Subcutaneous abdominal adipose tissue (tissue), 5 donors: Measurements from ENCODE around the gene TMC3.
A peak's percentile ranks its signal among the peaks of the same experiment; 100 is the strongest.

ENCODE experiments used
- H3K27ac ChIP-seq: one replicate; pipeline ENCODE4 v1.7.0; 2013; ENCODE audit warnings: low read depth, mild to moderate bottlenecking, inconsistent platforms, low read length, moderate library complexity
- H3K27me3 ChIP-seq, 5 donors: one replicate each; pipeline ENCODE4 v1.7.0; 2013; ENCODE audit warnings: low read length in 5 of 5, inconsistent platforms in 1 of 5; ENCODE audit not compliant: control insufficient read depth in 5 of 5, insufficient read depth in 4 of 5
- H3K36me3 ChIP-seq, 5 donors: one replicate each; pipeline ENCODE4 v1.7.0; 2013; ENCODE audit warnings: low read length in 5 of 5; ENCODE audit not compliant: control insufficient read depth in 5 of 5, insufficient read depth in 5 of 5
- H3K4me1 ChIP-seq, 5 donors: one replicate each; pipeline ENCODE4 v1.7.0; 2013; ENCODE audit warnings: low read length in 5 of 5, mild to moderate bottlenecking in 3 of 5, moderate library complexity in 1 of 5; ENCODE audit not compliant: control insufficient read depth in 5 of 5, insufficient read depth in 5 of 5
- H3K4me3 ChIP-seq, 5 donors: one replicate each; pipeline ENCODE4 v1.7.0; 2013; ENCODE audit warnings: low read length in 5 of 5, low read depth in 1 of 5
- H3K9ac ChIP-seq, 5 donors: one replicate each; pipeline ENCODE4 v1.7.0; 2013; ENCODE audit warnings: low read length in 5 of 5, mild to moderate bottlenecking in 4 of 5, moderate library complexity in 3 of 5
- H3K9me3 ChIP-seq, 5 donors: one replicate each; pipeline ENCODE4 v1.7.0; 2013; ENCODE audit warnings: low read length in 5 of 5; ENCODE audit not compliant: control insufficient read depth in 5 of 5
- donor health status: healthy.
- donor health status: healthy.
- donor health status: healthy.
- donor health status: healthy.
- donor health status: healthy.

The TMC3 gene

DNA sequence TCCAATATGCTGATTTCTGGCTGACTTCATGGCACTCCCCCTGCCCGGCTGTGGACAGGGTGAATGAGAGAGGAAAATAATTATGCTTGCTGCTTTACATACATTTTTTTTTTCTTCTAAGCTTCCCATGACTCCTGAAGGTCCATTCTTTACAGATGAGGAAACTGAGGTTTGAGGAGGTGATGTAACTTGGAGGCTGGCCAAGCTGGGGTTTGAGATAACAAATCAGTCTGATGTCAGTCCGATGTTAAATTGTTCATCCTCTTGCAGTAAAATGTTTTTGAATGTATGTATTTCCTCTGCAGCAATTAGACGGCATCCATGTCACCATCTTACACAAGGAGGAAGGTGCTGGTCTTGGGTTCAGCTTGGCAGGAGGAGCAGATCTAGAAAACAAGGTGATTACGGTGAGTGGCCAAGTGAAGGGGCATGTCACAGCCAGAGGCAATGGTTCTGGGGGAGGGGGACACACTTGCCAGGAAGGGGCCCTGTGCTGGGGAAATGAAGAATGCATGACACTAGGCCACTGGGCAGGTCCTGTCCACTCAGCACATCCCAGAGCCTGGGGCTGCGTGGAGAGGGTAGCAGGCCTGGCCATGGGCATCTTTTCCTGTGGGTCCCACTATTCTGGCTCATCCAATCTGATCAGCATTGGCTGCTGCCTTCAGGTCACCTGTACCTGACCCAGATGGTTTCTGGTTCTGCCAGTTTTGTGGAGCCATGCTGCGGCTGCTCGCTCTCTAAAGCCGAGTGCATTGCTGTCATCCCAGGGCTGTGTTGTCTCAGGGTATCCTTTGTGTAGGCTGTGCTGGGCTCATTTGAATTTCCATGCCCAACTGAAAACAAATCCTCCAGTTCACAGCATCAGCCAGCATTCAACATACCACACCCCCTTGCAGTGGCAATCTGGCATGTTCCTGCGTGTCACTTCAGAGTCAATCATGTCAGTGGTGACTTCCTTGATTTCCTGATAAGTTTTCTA, 70.5 kb downstream of the TMC3 start:
- H3K4me3 ChIP-seq: no peak overlapping the region
- H3K4me1 ChIP-seq: peaks cover 5 to 60% (median 41%) of the 10 kb centered on the region in 5 donors
- H3K27me3 ChIP-seq: no peaks in the 10 kb centered on the region
- peaks cover 17 to 99% (median 88%) of the 10 kb centered on the region in 5 donors for H3K36me3 ChIP-seq
- H3K9ac ChIP-seq: no peak overlapping the region
- peak overlapping the region; percentile 31 for H3K27ac ChIP-seq
- H3K9me3 ChIP-seq: no peaks in the 10 kb centered on the region

DNA sequence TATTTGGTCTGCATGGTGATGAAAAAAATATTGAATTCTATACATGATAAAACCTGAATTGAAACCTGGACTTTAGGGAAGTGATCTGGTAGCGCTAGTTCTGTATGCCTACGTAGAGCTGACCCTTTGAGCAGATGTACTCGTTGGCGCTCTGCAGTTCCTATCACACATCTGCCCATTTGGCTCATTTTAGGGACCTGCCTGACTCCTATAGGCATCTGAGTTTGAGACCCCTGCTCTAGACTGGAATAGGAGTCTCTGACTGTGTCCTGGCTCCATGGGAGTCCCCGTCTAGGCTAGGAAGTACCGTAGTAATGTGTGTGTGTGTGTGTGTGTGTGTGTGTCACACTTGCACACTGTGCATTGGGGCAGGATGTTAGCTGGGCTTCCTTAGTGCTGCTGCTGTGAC, 71.3 kb downstream of the TMC3 start:
- peaks cover 5 to 69% (median 44%) of the 10 kb centered on the region in 5 donors for H3K4me1 ChIP-seq
- peak overlapping the region; percentile 33 for H3K27ac ChIP-seq
- H3K36me3 ChIP-seq: peaks cover 17 to 99% (median 88%) of the 10 kb centered on the region in 5 donors
- no peaks in the 10 kb centered on the region for H3K27me3 ChIP-seq
- H3K9ac ChIP-seq: no peak overlapping the region
- peak overlapping the region in 1 of 5 donors; percentile 17 for H3K4me3 ChIP-seq
- H3K9me3 ChIP-seq: no peaks in the 10 kb centered on the region

DNA sequence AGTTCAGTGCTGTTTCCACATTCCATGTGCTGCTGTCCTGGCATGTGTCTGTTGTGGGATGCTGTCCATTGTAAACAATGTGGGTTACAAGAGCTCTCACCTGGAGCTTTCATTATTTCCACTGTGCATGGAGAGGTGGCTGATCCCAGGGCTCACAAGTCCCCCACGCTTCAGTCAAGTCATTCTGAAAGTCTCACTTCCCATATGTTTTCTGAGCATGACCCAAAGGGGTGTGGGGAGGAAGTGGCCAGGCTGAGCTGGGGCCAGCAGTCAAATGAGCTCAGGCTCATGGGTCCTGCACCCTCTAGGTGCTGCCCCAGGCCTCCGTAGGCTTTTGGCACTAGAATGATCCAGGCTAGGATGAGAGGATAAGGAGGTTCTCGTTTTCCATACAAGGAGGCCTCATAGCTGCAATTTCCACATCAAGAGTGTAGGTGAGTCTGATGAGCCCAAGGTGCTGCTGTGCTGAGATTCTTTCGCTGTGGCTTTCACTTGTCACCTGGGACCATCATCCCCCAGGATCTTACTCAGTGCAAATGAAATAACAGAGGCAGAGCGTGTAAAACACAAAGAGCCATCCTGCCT, 72.1 kb downstream of the TMC3 start:
- H3K4me1 ChIP-seq: peaks cover 5 to 77% (median 44%) of the 10 kb centered on the region in 5 donors
- peak overlapping the region; percentile 33 for H3K27ac ChIP-seq
- H3K36me3 ChIP-seq: peaks cover 17 to 95% (median 88%) of the 10 kb centered on the region in 5 donors
- H3K27me3 ChIP-seq: no peaks in the 10 kb centered on the region
- H3K9me3 ChIP-seq: no peaks in the 10 kb centered on the region
- H3K9ac ChIP-seq: no peak overlapping the region
- H3K4me3 ChIP-seq: no peak overlapping the region

DNA sequence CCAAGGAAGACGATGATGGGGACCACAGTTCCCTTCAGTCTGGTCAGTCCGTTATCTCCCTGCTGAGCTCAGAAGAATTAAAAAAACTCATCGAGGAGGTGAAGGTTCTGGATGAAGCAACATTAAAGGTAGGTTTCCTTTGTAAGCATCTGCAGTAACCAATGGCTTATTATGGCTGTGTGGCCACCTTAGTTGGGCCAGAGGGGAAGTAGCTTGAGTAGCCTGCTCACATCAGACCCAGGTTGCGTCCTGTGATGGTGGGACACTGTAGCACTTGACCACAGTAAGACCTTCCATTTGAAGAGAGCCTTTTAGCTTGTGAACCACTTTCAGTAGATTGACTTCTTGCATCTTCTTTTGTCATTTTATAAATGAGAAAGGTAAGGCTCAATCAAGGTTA, 72.6 kb downstream of the TMC3 start:
- Histone ChIP-seq H3K4me1 (peaks cover 5 to 82% (median 46%) of the 10 kb centered on the region in 5 donors), H3K9ac (no peak overlapping the region), H3K27me3 (no peaks in the 10 kb centered on the region), H3K9me3 (no peaks in the 10 kb centered on the region), H3K4me3 (no peak overlapping the region), H3K27ac (no peak overlapping the region), H3K36me3 (peaks cover 17 to 95% (median 89%) of the 10 kb centered on the region in 5 donors)

DNA sequence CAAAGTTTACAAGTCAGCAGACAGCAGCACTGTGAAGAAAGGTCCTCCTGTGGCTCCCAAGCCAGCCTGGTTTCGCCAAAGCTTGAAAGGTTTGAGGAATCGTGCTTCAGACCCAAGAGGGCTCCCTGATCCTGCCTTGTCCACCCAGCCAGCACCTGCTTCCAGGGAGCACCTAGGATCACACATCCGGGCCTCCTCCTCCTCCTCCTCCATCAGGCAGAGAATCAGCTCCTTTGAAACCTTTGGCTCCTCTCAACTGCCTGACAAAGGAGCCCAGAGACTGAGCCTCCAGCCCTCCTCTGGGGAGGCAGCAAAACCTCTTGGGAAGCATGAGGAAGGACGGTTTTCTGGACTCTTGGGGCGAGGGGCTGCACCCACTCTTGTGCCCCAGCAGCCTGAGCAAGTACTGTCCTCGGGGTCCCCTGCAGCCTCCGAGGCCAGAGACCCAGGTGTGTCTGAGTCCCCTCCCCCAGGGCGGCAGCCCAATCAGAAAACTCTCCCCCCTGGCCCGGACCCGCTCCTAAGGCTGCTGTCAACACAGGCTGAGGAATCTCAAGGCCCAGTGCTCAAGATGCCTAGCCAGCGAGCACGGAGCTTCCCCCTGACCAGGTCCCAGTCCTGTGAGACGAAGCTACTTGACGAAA, 74.3 kb downstream of the TMC3 start:
- Histone ChIP-seq H3K27me3 (no peaks in the 10 kb centered on the region), H3K4me1 (peaks cover 8 to 94% (median 53%) of the 10 kb centered on the region in 5 donors), H3K9ac (peak overlapping the region in 1 of 5 donors; percentile 49), H3K9me3 (no peaks in the 10 kb centered on the region), H3K36me3 (peaks cover 21 to 81% (median 75%) of the 10 kb centered on the region in 5 donors), H3K27ac (no peak overlapping the region), H3K4me3 (peak overlapping the region in 3 of 5 donors; percentile 26 to 64 (median 57))

DNA sequence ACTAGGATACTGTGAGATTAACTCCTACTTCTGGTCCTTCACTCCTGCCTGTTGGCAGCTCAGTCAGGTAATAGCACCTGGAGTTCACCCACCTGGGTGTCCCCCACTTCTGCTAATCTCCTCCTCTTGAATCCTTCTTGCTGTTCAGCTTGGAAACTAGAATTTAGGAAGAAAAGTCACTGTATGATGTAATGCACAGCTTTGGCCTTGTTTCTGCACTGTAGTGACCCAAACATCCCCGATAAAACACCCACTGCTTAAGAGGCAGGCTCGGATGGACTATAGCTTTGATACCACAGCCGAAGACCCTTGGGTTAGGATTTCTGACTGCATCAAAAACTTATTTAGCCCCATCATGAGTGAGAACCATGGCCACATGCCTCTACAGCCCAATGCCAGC, 74.9 kb downstream of the TMC3 start:
- H3K27me3 ChIP-seq: no peaks in the 10 kb centered on the region
- peak overlapping the region in 4 of 5 donors; percentile 26 to 64 (median 60) for H3K4me3 ChIP-seq
- H3K9ac ChIP-seq: peak overlapping the region in 1 of 5 donors; percentile 49
- peaks cover 18 to 81% (median 76%) of the 10 kb centered on the region in 5 donors for H3K36me3 ChIP-seq
- peaks cover 11 to 94% (median 56%) of the 10 kb centered on the region in 5 donors for H3K4me1 ChIP-seq
- no peaks in the 10 kb centered on the region for H3K9me3 ChIP-seq
- H3K27ac ChIP-seq: no peak overlapping the region

DNA sequence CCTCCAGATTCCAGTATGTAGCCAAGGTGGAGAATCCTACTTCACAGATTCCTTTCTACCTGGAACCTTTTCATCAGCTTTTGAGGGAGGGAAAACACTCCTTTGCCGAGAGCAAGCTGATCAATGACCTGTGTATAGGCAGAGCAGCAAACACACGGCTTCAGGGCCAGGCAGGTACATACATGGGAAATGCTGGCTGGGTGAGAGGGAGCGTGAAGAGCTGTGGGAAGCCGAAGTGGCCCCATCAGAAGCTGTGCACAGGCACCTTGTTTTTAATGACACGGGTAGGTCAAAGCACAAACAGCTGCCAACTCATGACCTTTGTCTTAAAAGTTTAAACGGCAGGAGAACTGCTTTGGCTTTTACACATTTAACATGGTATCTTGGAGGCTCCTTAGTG, 75.4 kb downstream of the TMC3 start:
- Histone ChIP-seq H3K9me3 (no peaks in the 10 kb centered on the region), H3K36me3 (peaks cover 19 to 81% (median 76%) of the 10 kb centered on the region in 5 donors), H3K27me3 (no peaks in the 10 kb centered on the region), H3K27ac (no peak overlapping the region), H3K4me1 (peaks cover 7 to 94% (median 51%) of the 10 kb centered on the region in 5 donors), H3K4me3 (peak overlapping the region in 4 of 5 donors; percentile 51 to 64 (median 60)), H3K9ac (peak overlapping the region in 2 of 5 donors; percentile 46 to 49)

DNA sequence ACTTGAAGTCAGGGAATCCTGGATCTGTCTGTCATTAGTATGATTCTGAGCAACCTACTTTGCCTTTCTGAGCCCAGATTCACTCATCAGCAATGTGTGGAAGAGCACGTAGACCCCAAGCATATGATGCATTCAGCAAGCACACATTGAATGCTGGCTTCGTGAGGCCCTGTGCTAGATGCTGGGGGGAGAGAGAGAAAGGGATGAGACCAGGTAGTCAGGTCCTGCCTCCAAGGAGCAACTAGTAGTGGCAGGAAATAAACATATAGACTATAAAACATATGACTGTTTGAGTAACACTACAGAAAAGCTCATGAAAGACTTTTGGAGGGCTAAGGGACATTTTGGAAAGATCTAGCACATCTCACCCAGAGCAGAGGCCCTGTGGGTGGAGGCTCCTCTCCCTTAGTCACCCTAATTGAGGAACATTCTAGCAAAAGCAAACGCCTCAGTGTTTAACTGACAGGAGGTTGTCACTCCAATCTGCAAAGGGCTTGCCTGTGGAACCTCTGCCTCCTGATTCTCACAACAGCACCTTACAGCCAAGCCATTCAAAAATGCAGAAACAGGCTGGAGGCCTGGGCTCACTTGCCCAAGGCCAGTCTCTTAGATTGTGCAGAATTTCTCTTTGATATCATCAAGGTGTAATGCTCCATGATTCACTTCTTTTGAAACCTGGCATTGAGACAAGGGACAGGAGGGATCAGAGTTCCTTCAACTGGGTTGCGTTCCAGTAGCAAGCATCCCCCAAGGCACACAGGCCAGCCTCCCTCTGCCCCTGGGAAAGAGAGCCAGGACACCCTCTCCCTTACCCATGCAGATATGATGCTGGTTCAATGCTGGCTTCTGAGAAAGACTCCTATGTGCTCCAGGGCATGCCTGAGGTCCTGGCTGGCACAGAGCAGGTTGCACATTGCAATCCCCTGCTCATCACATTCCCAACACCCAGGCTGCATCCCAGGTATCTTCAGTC, 76.1 kb downstream of the TMC3 start:
- Histone ChIP-seq H3K9me3 (no peaks in the 10 kb centered on the region), H3K9ac (peak overlapping the region in 3 of 5 donors; percentile 35 to 56 (median 46)), H3K4me3 (peak overlapping the region; percentile 46 to 64 (median 63)), H3K36me3 (peaks cover 20 to 80% (median 73%) of the 10 kb centered on the region in 5 donors), H3K27me3 (no peaks in the 10 kb centered on the region), H3K27ac (peak overlapping the region; percentile 43), H3K4me1 (peaks cover 7 to 89% (median 44%) of the 10 kb centered on the region in 5 donors)

DNA sequence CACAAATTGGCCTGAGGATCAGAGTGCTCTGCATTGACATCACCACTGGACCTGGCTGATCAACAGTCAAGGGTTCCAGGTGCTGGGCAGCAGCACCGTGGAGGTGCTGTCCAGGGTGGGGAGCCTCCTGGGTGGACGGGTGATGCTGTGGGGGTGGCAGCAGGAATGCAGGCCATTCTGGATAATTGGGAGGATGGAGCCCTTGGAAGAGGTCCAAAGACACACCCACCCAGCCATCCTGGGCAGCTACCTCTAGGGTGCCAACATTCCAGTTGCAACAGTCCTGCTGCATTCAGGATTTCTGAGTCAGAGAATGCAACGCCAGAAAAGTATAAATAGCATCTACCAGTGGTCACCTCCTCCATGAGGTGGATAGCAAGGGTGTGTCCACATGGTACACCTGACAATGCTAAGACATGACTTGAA, 76.9 kb downstream of the TMC3 start:
- peak overlapping the region; percentile 46 to 64 (median 63) for H3K4me3 ChIP-seq
- H3K9ac ChIP-seq: peak overlapping the region in 4 of 5 donors; percentile 7 to 56 (median 40)

More for the DNA sequence above, 76.9 kb downstream of the TMC3 start:
- H3K9me3 ChIP-seq: no peaks in the 10 kb centered on the region
- peaks cover 7 to 82% (median 37%) of the 10 kb centered on the region in 5 donors for H3K4me1 ChIP-seq
- no peaks in the 10 kb centered on the region for H3K27me3 ChIP-seq
- peaks cover 14 to 80% (median 73%) of the 10 kb centered on the region in 5 donors for H3K36me3 ChIP-seq
- H3K27ac ChIP-seq: peak overlapping the region; percentile 43
